GM18870 (cell line): Measurements from ENCODE around the gene CTXND1.

Experiments
- ATAC-seq: cut with Tn5 transposase; IDR thresholded peaks from one replicate; pipeline ENCODE4 v1.9.1; 2021; ENCODE audit warnings: moderate library complexity; ENCODE audit not compliant: unreplicated experiment

Gene CTXND1

GRCh38 chr15:80210611-80211573, 41.1 kb downstream of the CTXND1 start:
- ATAC-seq, result no peak

GRCh38 chr15:80208758-80209734, 43.0 kb downstream of the CTXND1 start:
- no peak for ATAC-seq

GRCh38 chr15:80207887-80208286, 44.1 kb downstream of the CTXND1 start:
- no peak for ATAC-seq

GRCh38 chr15:80204231-80204630, 47.8 kb downstream of the CTXND1 start:
- ATAC-seq, result no peak

GRCh38 chr15:80203361-80203885, 48.6 kb downstream of the CTXND1 start:
- ATAC-seq, result no peak

GRCh38 chr15:80202641-80203360, 49.2 kb downstream of the CTXND1 start:
- ATAC-seq, result no peak

GRCh38 chr15:80202016-80202315, 50.0 kb downstream of the CTXND1 start:
- ATAC-seq, result no peak

- ATAC-seq, result no peak
These were observed 50.6 kb downstream of the CTXND1 start for GRCh38 chr15:80201256-80202015.

GRCh38 chr15:80199869-80200268, 52.1 kb downstream of the CTXND1 start:
- ATAC-seq, result no peak

- no peak for ATAC-seq
These were observed 52.6 kb downstream of the CTXND1 start for GRCh38 chr15:80199366-80199765.

GRCh38 chr15:80194914-80195313, 57.1 kb downstream of the CTXND1 start:
- ATAC-seq, result no peak

- no peak for ATAC-seq
These were observed 57.8 kb downstream of the CTXND1 start for GRCh38 chr15:80194186-80194585.

GRCh38 chr15:80191897-80192595, 60.0 kb downstream of the CTXND1 start:
- no peak for ATAC-seq

- ATAC-seq, result no peak
These were observed 60.8 kb downstream of the CTXND1 start for GRCh38 chr15:80191198-80191597.

- ATAC-seq, result no peak
These were observed 63.8 kb downstream of the CTXND1 start for GRCh38 chr15:80188251-80188650.

GRCh38 chr15:80186597-80186996, 65.4 kb downstream of the CTXND1 start:
- no peak for ATAC-seq

GRCh38 chr15:80186066-80186465, 65.9 kb downstream of the CTXND1 start:
- no peak for ATAC-seq

GRCh38 chr15:80185152-80185551, 66.9 kb downstream of the CTXND1 start:
- ATAC-seq, result no peak

- ATAC-seq, result no peak
These were observed 67.5 kb downstream of the CTXND1 start for GRCh38 chr15:80184554-80184953.
